GM18511 (cell line): ENCODE results near the gene TTLL11.

Experiments
- ATAC-seq: cut with Tn5 transposase; IDR thresholded peaks from one replicate; pipeline ENCODE4 v1.9.1; 2021; ENCODE audit warnings: mild to moderate bottlenecking, moderate library complexity; ENCODE audit not compliant: unreplicated experiment

Gene TTLL11

GRCh38 chr9:121946465-121946864 lies 146.6 kb downstream of the TTLL11 start:
- ATAC-seq = no peak

GRCh38 chr9:121945849-121946248 lies 147.3 kb downstream of the TTLL11 start:
- no peak for ATAC-seq

- ATAC-seq = no peak
Measured at GRCh38 chr9:121945281-121945680, 147.8 kb downstream of the TTLL11 start.

GRCh38 chr9:121944711-121945191 lies 148.4 kb downstream of the TTLL11 start:
- ATAC-seq = no peak

GRCh38 chr9:121943463-121943862 lies 149.6 kb downstream of the TTLL11 start:
- no peak for ATAC-seq

GRCh38 chr9:121942866-121943382 lies 150.2 kb downstream of the TTLL11 start:
- ATAC-seq = no peak

GRCh38 chr9:121942313-121942712 lies 150.8 kb downstream of the TTLL11 start:
- no peak for ATAC-seq

- ATAC-seq = no peak
Measured at GRCh38 chr9:121939643-121940042, 153.5 kb downstream of the TTLL11 start.

- ATAC-seq = no peak
Measured at GRCh38 chr9:121938621-121939020, 154.5 kb downstream of the TTLL11 start.

GRCh38 chr9:121937240-121937639 lies 155.9 kb downstream of the TTLL11 start:
- ATAC-seq = no peak

GRCh38 chr9:121935739-121936138 lies 157.4 kb downstream of the TTLL11 start:
- ATAC-seq = no peak

- ATAC-seq = no peak
Measured at GRCh38 chr9:121930956-121931355, 162.2 kb downstream of the TTLL11 start.

GRCh38 chr9:121929893-121930875 lies 162.9 kb downstream of the TTLL11 start:
- peak; percentile 57 for ATAC-seq

GRCh38 chr9:121927636-121928035 lies 165.5 kb downstream of the TTLL11 start:
- ATAC-seq = no peak

GRCh38 chr9:121927081-121927480 lies 166.0 kb downstream of the TTLL11 start:
- no peak for ATAC-seq

GRCh38 chr9:121926351-121926801 lies 166.7 kb downstream of the TTLL11 start:
- no peak for ATAC-seq

- ATAC-seq = no peak
Measured at GRCh38 chr9:121925935-121926334, 167.2 kb downstream of the TTLL11 start.

GRCh38 chr9:121924700-121925099 lies 168.4 kb downstream of the TTLL11 start:
- no peak for ATAC-seq

- ATAC-seq = no peak
Measured at GRCh38 chr9:121921444-121921843, 171.7 kb downstream of the TTLL11 start.

- ATAC-seq = no peak
Measured at GRCh38 chr9:121917375-121918335, 175.5 kb downstream of the TTLL11 start.

GRCh38 chr9:121915304-121915625 lies 177.8 kb downstream of the TTLL11 start:
- no peak for ATAC-seq
